Endothelial cell of umbilical vein (primary cell): Measurements from ENCODE around the gene GLP1R. TPM values are rescaled to one million over a fixed set of nuclear protein-coding genes. Genes with fewer than 3 reads are reported as not detected.

ENCODE experiments used
- BruUV-seq: library from RNA; stranded (reverse); fragments of 400-500 nt; replicated peaks from 2 replicates; lab custom pipeline; 2021; lab: Mats Ljungman, UMichigan
- CTCF ChIA-PET: fragments of 300-600, 350-600 bp; sonication (Branson Sonifier 250); formaldehyde crosslinking; loops from one replicate; lab custom pipeline; 2021; ENCODE audit warnings: antibody characterized with exemption, inconsistent platforms; lab: Charles Lee
- POLR2A ChIA-PET: fragments of 300-600, 350-600 bp; sonication (Branson Sonifier 250); formaldehyde crosslinking; loops from one replicate; lab custom pipeline; 2021; ENCODE audit warnings: antibody characterized with exemption, inconsistent platforms; lab: Charles Lee
- DNase-seq: peaks from one replicate; pipeline ENCODE4 v3.0.0-alpha.2; 2011; ENCODE audit warnings: low read depth, low spot score
- FAIRE-seq: peaks from 2 replicates; lab custom pipeline; 2011; peaks lifted over from hg19 to GRCh38; lab: Jason Lieb, UNC
- H2AFZ ChIP-seq: 2 replicates; pipeline ENCODE4 v1.6.0; 2012; ENCODE audit warnings: low read depth, low read length, control low read depth, inconsistent platforms
- H3K27ac ChIP-seq: 2 replicates; pipeline ENCODE4 v1.5.1; 2011; ENCODE audit warnings: low read depth, mild to moderate bottlenecking, control low read depth, low read length, moderate library complexity; ENCODE audit not compliant: insufficient read depth
- H3K27me3 ChIP-seq, 2 experiments: 2 replicates each; pipeline versions ENCODE4 v1.6.0 to v1.6.1; 2011; ENCODE audit warnings: low read length in 2 of 2, mixed read lengths in 1 of 2; ENCODE audit not compliant: control insufficient read depth in 2 of 2, insufficient read depth in 2 of 2
- H3K36me3 ChIP-seq, 2 experiments: 2 replicates in 1 of 2; 3 replicates in 1 of 2; pipeline ENCODE4 v1.5.1; 2011; ENCODE audit warnings: low read length in 2 of 2, mild to moderate bottlenecking in 1 of 2, moderate library complexity in 1 of 2; ENCODE audit not compliant: control insufficient read depth in 2 of 2, insufficient read depth in 2 of 2; ENCODE audit errors: extremely low read depth in 1 of 2
- H3K4me1 ChIP-seq: 3 replicates; pipeline ENCODE4 v1.5.1; 2011; ENCODE audit warnings: mild to moderate bottlenecking, low read length; ENCODE audit not compliant: control insufficient read depth, insufficient read depth; ENCODE audit errors: extremely low read depth
- H3K4me2 ChIP-seq: 2 replicates; pipeline ENCODE4 v1.6.1; 2011; ENCODE audit warnings: low read length, control low read depth, mixed read lengths; ENCODE audit not compliant: insufficient read depth
- H3K4me3 ChIP-seq, 3 experiments: fragments of 200-600 bp in 1 of 3; sonication (generic), shearing (Covaris generic) in 1 of 3; replicated peaks in 1 of 3; 2 replicates each; pipeline ENCODE4 v1.5.1; 2011 to 2016; ENCODE audit warnings: control low read depth in 3 of 3, low read length in 3 of 3, mild to moderate bottlenecking in 2 of 3, inconsistent platforms in 1 of 3, low read depth in 1 of 3, moderate library complexity in 1 of 3; ENCODE audit not compliant: insufficient read depth in 1 of 3
- H3K79me2 ChIP-seq: 2 replicates; pipeline ENCODE4 v1.6.0; 2012; ENCODE audit warnings: low read length, inconsistent platforms; ENCODE audit not compliant: control insufficient read depth, insufficient read depth
- H3K9ac ChIP-seq: replicated peaks from 2 replicates; pipeline ENCODE3; 2011; ENCODE audit warnings: low read length, control low read depth; ENCODE audit not compliant: insufficient read depth; ENCODE audit errors: extremely low read depth
- H3K9me1 ChIP-seq: replicated peaks from 3 replicates; pipeline ENCODE4 v1.6.0; 2011; ENCODE audit warnings: mild to moderate bottlenecking, low read length; ENCODE audit not compliant: control insufficient read depth, insufficient read depth; ENCODE audit errors: extremely low read depth
- H3K9me3 ChIP-seq: replicated peaks from 2 replicates; pipeline ENCODE4 v1.5.1; 2012; ENCODE audit warnings: low read length, inconsistent platforms; ENCODE audit not compliant: control insufficient read depth, insufficient read depth
- H4K20me1 ChIP-seq: replicated peaks from 2 replicates; pipeline ENCODE3; 2011; ENCODE audit warnings: mild to moderate bottlenecking, low read length; ENCODE audit not compliant: control insufficient read depth, insufficient read depth; ENCODE audit errors: extremely low read depth
- CTCF ChIP-seq, 2 donors: IDR thresholded peaks; 1 replicate in 1 of 2; 2 replicates in 1 of 2; pipeline ENCODE4 v1.5.1; 2011; ENCODE audit warnings: low read length in 2 of 2, mild to moderate bottlenecking in 2 of 2, moderate library complexity in 2 of 2, control low read depth in 1 of 2, inconsistent platforms in 1 of 2, low read depth in 1 of 2; ENCODE audit not compliant: insufficient read depth in 1 of 2; ENCODE audit errors: extremely low read depth in 1 of 2
- EZH2 ChIP-seq: IDR thresholded peaks from 2 replicates; pipeline ENCODE4 v1.6.1; 2012; ENCODE audit warnings: borderline replicate concordance, low read depth, mild to moderate bottlenecking, moderate library complexity, low read length, inconsistent platforms; ENCODE audit not compliant: severe bottlenecking
- FOS ChIP-seq: IDR thresholded peaks from 2 replicates; pipeline ENCODE4 v1.6.1; 2011; ENCODE audit warnings: mild to moderate bottlenecking, low read length, moderate library complexity, borderline replicate concordance; ENCODE audit not compliant: insufficient read depth
- GATA2 ChIP-seq: IDR thresholded peaks from 2 replicates; pipeline ENCODE4 v1.7.0; 2011; ENCODE audit warnings: low read depth, mild to moderate bottlenecking, moderate library complexity, mixed read lengths, low read length; ENCODE audit not compliant: insufficient read length, insufficient read depth
- JUN ChIP-seq: IDR thresholded peaks from 2 replicates; pipeline ENCODE4 v1.6.1; 2011; ENCODE audit warnings: borderline replicate concordance, low read depth; ENCODE audit not compliant: insufficient read length, insufficient read depth
- MAX ChIP-seq: IDR thresholded peaks from 2 replicates; pipeline ENCODE4 v1.6.1; 2011; ENCODE audit not compliant: insufficient read depth, insufficient read length
- MYC ChIP-seq: IDR thresholded peaks from one replicate; pipeline ENCODE4 v1.6.1; 2011; ENCODE audit warnings: mild to moderate bottlenecking, low read depth, low read length
- POLR2A ChIP-seq: IDR thresholded peaks from 2 replicates; pipeline ENCODE4 v1.6.1; 2012; ENCODE audit warnings: low read depth, mild to moderate bottlenecking, control low read depth, low read length
- POLR2AphosphoS5 ChIP-seq: IDR thresholded peaks from 2 replicates; pipeline ENCODE4 v1.6.1; 2012; ENCODE audit warnings: low read depth, mild to moderate bottlenecking, control low read depth, low read length, moderate library complexity; ENCODE audit not compliant: insufficient read depth
- dilution Hi-C: fragments of 300-500 bp; cut with MboI; formaldehyde crosslinking; loops from one replicate; pipeline ENCODE4 v1.15.0; 2019; ENCODE audit warnings: low sequenced_read_pairs; ENCODE audit not compliant: extremely low pct_ligation_motif_present
- intact Hi-C: fragments of 100-400 bp; cut with micrococcal nuclease; formaldehyde crosslinking; loops from one replicate; pipeline ENCODE4 v1.10.0; 2022
- polyA plus RNA-seq, 4 experiments: library from polyadenylated mRNA; depleted of rRNA in 3 of 4; stranded (reverse) in 3 of 4; unstranded in 1 of 4; fragments of >200 nt; gene quantifications; 2 replicates each; pipeline versions ENCODE4 v1.2.1 to v1.2.3, GENCODE V29; 2011 to 2012; ENCODE audit warnings: missing spikeins in 1 of 4
- total RNA-seq: library from RNA; stranded (reverse); gene quantifications from 2 replicates; pipeline ENCODE4 v1.2.3, GENCODE V29; 2021

Gene GLP1R
- total and polyA plus RNA-seq, 2 donors (not counting 3 experiments of a cell fraction or from before 2014, with no cell fraction given): not detected

- intact Hi-C loops (no loop called here), dilution Hi-C loops (no loop called here)
- TF ChIP-seq FOS (no peak), GATA2 (no peak), MAX (no peak), EZH2 (no peak), JUN (no peak), MYC (no peak), POLR2A (no peak), POLR2AphosphoS5 (no peak), CTCF (IDR thresholded peaks at IDR 0.05; ENCODE audit: extremely low read depth in 1 of 2, insufficient read depth in 1 of 2, low read depth in 1 of 2, low read length in 2 of 2) (no peak)
- Histone ChIP-seq H3K9me1 (no peaks in the 10 kb centered on the region), H3K36me3 (no peaks in the 10 kb centered on the region), H3K4me2 (no peak overlapping the region), H3K79me2 (no peaks in the 10 kb centered on the region), H3K9me3 (no peaks in the 10 kb centered on the region), H3K27me3 (peaks cover 2 to 6% of the 10 kb centered on the region in 2 experiments), H3K9ac (no peak overlapping the region), H3K27ac (no peak overlapping the region), H3K4me1 (no peaks in the 10 kb centered on the region), H4K20me1 (no peaks in the 10 kb centered on the region), H3K4me3 (no peak overlapping the region), H2AFZ (no peak overlapping the region)
- POLR2A ChIA-PET: no interaction called here
- DNase-seq (no peak), FAIRE-seq (no peak)
- no TSS peak for BruUV-seq
- CTCF ChIA-PET: no interaction called here
These were observed 11.5 kb upstream of the GLP1R start for GRCh38 chr6:39037082-39037508.
